H9 (cell line): ENCODE measurements around the gene GIT2. TPM values are rescaled to one million over a fixed set of nuclear protein-coding genes. Genes with fewer than 3 reads are reported as not detected.

Experiments
- DNase-seq: peaks from one replicate; pipeline ENCODE4 v3.0.0-alpha.2; 2017
- H2AFZ ChIP-seq: one replicate; pipeline ENCODE4 v1.6.1; 2013; ENCODE audit warnings: mild to moderate bottlenecking, low read length, control low read depth, moderate library complexity
- H2AK5ac ChIP-seq: 2 replicates; pipeline ENCODE4 v1.6.1; 2013; ENCODE audit warnings: low read length, control low read depth, mixed read lengths; ENCODE audit not compliant: insufficient read length
- H2BK120ac ChIP-seq: one replicate; pipeline ENCODE4 v1.6.1; 2013; ENCODE audit warnings: low read depth, mild to moderate bottlenecking, low read length, control low read depth, inconsistent platforms; ENCODE audit not compliant: poor library complexity, severe bottlenecking
- H2BK12ac ChIP-seq: 2 replicates; pipeline ENCODE4 v1.6.1; 2013; ENCODE audit warnings: low read length, control low read depth, mixed read lengths, low read depth; ENCODE audit not compliant: insufficient read length
- H2BK15ac ChIP-seq: 2 replicates; pipeline ENCODE4 v1.6.1; 2013; ENCODE audit warnings: low read depth, low read length, control low read depth
- H2BK20ac ChIP-seq: one replicate; pipeline ENCODE4 v1.6.1; 2013; ENCODE audit warnings: low read depth, mild to moderate bottlenecking, low read length, control low read depth, inconsistent platforms; ENCODE audit not compliant: poor library complexity, severe bottlenecking
- H2BK5ac ChIP-seq: 2 replicates; pipeline ENCODE4 v1.6.1; 2013; ENCODE audit warnings: low read length, control low read depth, mixed read lengths; ENCODE audit not compliant: insufficient read length
- H3K14ac ChIP-seq: 2 replicates; pipeline ENCODE4 v1.6.1; 2013; ENCODE audit warnings: low read length, control low read depth; ENCODE audit not compliant: insufficient read depth
- H3K18ac ChIP-seq: 2 replicates; pipeline ENCODE4 v1.6.1; 2013; ENCODE audit warnings: low read depth, mild to moderate bottlenecking, mixed read lengths, low read length, control low read depth; ENCODE audit not compliant: insufficient read length
- H3K23ac ChIP-seq: 2 replicates; pipeline ENCODE4 v1.6.1; 2013; ENCODE audit warnings: low read length, control low read depth, mixed read lengths, low read depth; ENCODE audit not compliant: insufficient read length
- H3K23me2 ChIP-seq: 2 replicates; pipeline ENCODE4 v1.6.1; 2013; ENCODE audit warnings: low read depth, mild to moderate bottlenecking, mixed read lengths, low read length, control low read depth; ENCODE audit not compliant: insufficient read length, poor library complexity, severe bottlenecking
- H3K27ac ChIP-seq: 2 replicates; pipeline ENCODE4 v1.5.1; 2013; ENCODE audit warnings: low read length, control low read depth, mixed read lengths, low read depth; ENCODE audit not compliant: insufficient read length
- H3K27me3 ChIP-seq: 2 replicates; pipeline ENCODE4 v1.6.1; 2013; ENCODE audit warnings: low read length, control low read depth, inconsistent platforms; ENCODE audit not compliant: insufficient read depth
- H3K4ac ChIP-seq: 2 replicates; pipeline ENCODE4 v1.6.1; 2013; ENCODE audit warnings: low read depth, mild to moderate bottlenecking, control low read depth, inconsistent platforms, low read length, moderate library complexity
- H3K4me1 ChIP-seq: 2 replicates; pipeline ENCODE4 v1.6.1; 2013; ENCODE audit warnings: low read length, control low read depth, inconsistent platforms; ENCODE audit not compliant: insufficient read depth
- H3K4me2 ChIP-seq: 2 replicates; pipeline ENCODE4 v1.6.1; 2013; ENCODE audit warnings: low read length, control low read depth, mixed read lengths; ENCODE audit not compliant: insufficient read length, insufficient read depth
- H3K56ac ChIP-seq: 2 replicates; pipeline ENCODE4 v1.6.1; 2013; ENCODE audit warnings: low read depth, mild to moderate bottlenecking, mixed read lengths, low read length, control low read depth; ENCODE audit not compliant: insufficient read length
- H3K79me1 ChIP-seq: 2 replicates; pipeline ENCODE4 v1.6.1; 2013; ENCODE audit warnings: low read depth, mild to moderate bottlenecking, moderate library complexity, low read length, control low read depth, inconsistent platforms; ENCODE audit not compliant: insufficient read depth, poor library complexity, severe bottlenecking
- H3K79me2 ChIP-seq: 2 replicates; pipeline ENCODE4 v1.6.1; 2013; ENCODE audit warnings: low read length, control low read depth, inconsistent platforms; ENCODE audit not compliant: insufficient read depth
- H3K9ac ChIP-seq: 2 replicates; pipeline ENCODE4 v1.6.1; 2013; ENCODE audit warnings: low read length, control low read depth, mixed read lengths; ENCODE audit not compliant: insufficient read length; ENCODE audit errors: extremely low read depth
- H3K9me3 ChIP-seq: one replicate; pipeline ENCODE4 v1.6.1; 2013; ENCODE audit warnings: low read depth, low read length, inconsistent platforms; ENCODE audit not compliant: control insufficient read depth
- H3T11ph ChIP-seq: one replicate; pipeline ENCODE4 v1.6.1; 2013; ENCODE audit warnings: mild to moderate bottlenecking, low read length, control low read depth, inconsistent platforms
- H4K20me1 ChIP-seq: one replicate; pipeline ENCODE4 v1.6.1; 2013; ENCODE audit not compliant: control insufficient read depth, insufficient read length, insufficient read depth
- H4K5ac ChIP-seq: 2 replicates; pipeline ENCODE4 v1.6.1; 2013; ENCODE audit warnings: low read depth, mild to moderate bottlenecking, mixed read lengths, low read length, control low read depth; ENCODE audit not compliant: insufficient read length
- H4K8ac ChIP-seq: replicated peaks from 2 replicates; pipeline ENCODE4 v1.6.1; 2013; ENCODE audit warnings: low read length, control low read depth, mixed read lengths, low read depth; ENCODE audit not compliant: insufficient read length
- H4K91ac ChIP-seq: 2 replicates; pipeline ENCODE4 v1.6.1; 2013; ENCODE audit warnings: low read depth, mild to moderate bottlenecking, moderate library complexity, mixed read lengths, low read length, control low read depth; ENCODE audit not compliant: insufficient read length
- H3K27ac Mint-ChIP-seq, 3 experiments: 2 replicates in 2 of 3; 3 replicates in 1 of 3; pipeline ENCODE4 v1.8.0; 2020 to 2021; ENCODE audit warnings: mixed read lengths in 3 of 3, mild to moderate bottlenecking in 1 of 3, moderate library complexity in 1 of 3
- H3K27me3 Mint-ChIP-seq: 2 replicates; pipeline ENCODE4 v1.8.0; 2021; ENCODE audit warnings: low read depth, mild to moderate bottlenecking, moderate library complexity, mixed read lengths
- H3K36me3 Mint-ChIP-seq, 3 experiments: 2 replicates in 2 of 3; 3 replicates in 1 of 3; pipeline ENCODE4 v1.8.0; 2020 to 2021; ENCODE audit warnings: low read depth in 3 of 3, mixed read lengths in 3 of 3; ENCODE audit not compliant: insufficient read depth in 1 of 3
- H3K4me1 Mint-ChIP-seq, 2 experiments: 2 replicates each; pipeline ENCODE4 v1.8.0; 2020; ENCODE audit warnings: mixed read lengths in 2 of 2
- H3K4me3 Mint-ChIP-seq, 2 experiments: 2 replicates in 1 of 2; 3 replicates in 1 of 2; pipeline ENCODE4 v1.8.0; 2020 to 2021; ENCODE audit warnings: mild to moderate bottlenecking in 2 of 2, mixed read lengths in 2 of 2, moderate library complexity in 1 of 2
- H3K9me3 Mint-ChIP-seq, 2 experiments: 2 replicates in 1 of 2; 3 replicates in 1 of 2; pipeline ENCODE4 v1.8.0; 2020; ENCODE audit warnings: mild to moderate bottlenecking in 2 of 2, mixed read lengths in 2 of 2, moderate library complexity in 1 of 2
- CTCF ChIP-seq: fragments of 200-600 bp; sonication (generic); conservative IDR thresholded peaks from 3 replicates; pipeline ENCODE4 v1.8.0; 2021; ENCODE audit warnings: antibody characterized with exemption, mild to moderate bottlenecking
- WGBS: extraction: QIAGEN DNeasy Blood & Tissue Kit; methylation state at CpG from one replicate; pipeline ENCODE4 v1.1.7; 2013; ENCODE audit warnings: missing lambda C conversion rate, low lambda C conversion rate, mixed read lengths; ENCODE audit not compliant: insufficient read length; ENCODE audit errors: extremely low coverage; 5-methylcytosine and 5-hydroxymethylcytosine counted together
- total RNA-seq: library from RNA; stranded (reverse); gene quantifications from 2 replicates; pipeline ENCODE4 v1.2.1, GENCODE V29; 2021

GIT2 gene
- total RNA-seq, 1 experiment from 2014 or later = 27.0 TPM

GRCh38 chr12:109912855-109913321 is 83.3 kb downstream of the GIT2 start:
- no peak overlapping the region for H3K18ac ChIP-seq
- no peak overlapping the region for H2AK5ac ChIP-seq
- no peaks in the 10 kb centered on the region for H3K79me1 ChIP-seq
- no peak overlapping the region for H4K91ac ChIP-seq
- Mint-ChIP-seq H3K27ac (no peak overlapping the region), H3K4me3 (no peak overlapping the region), H3K27me3 (peaks cover 4% of the 10 kb centered on the region), H3K36me3 (peaks cover 4 to 77% (median 25%) of the 10 kb centered on the region in 3 experiments), H3K9me3 (no peaks in the 10 kb centered on the region), H3K4me1 (0 out of 4 replicates have a peak, but pooled peaks cover 3 to 4% of the 10 kb centered on the region in 2 experiments)
- no peaks in the 10 kb centered on the region for H3K4me1 ChIP-seq
- H2BK20ac ChIP-seq = no peak overlapping the region
- no peak overlapping the region for H4K5ac ChIP-seq
- no peak overlapping the region for H3K4ac ChIP-seq
- no peak overlapping the region for H2AFZ ChIP-seq
- no peak overlapping the region for H2BK12ac ChIP-seq
- no peak overlapping the region for H4K8ac ChIP-seq
- no peaks in the 10 kb centered on the region for H4K20me1 ChIP-seq
- H3K14ac ChIP-seq = no peak overlapping the region
- no peak overlapping the region for H3K23ac ChIP-seq
- no peak overlapping the region for H3K9ac ChIP-seq
- no peak overlapping the region for H2BK120ac ChIP-seq
- no peak overlapping the region for H2BK5ac ChIP-seq
- no peak overlapping the region for H3K4me2 ChIP-seq
- no peak overlapping the region for H2BK15ac ChIP-seq
- no peaks in the 10 kb centered on the region for H3K27me3 ChIP-seq
- no peaks in the 10 kb centered on the region for H3K79me2 ChIP-seq
- TF ChIP-seq CTCF = no peak
- no CpG with 5 or more reads among the region's 12 CpGs for WGBS
- H3T11ph ChIP-seq = no peak overlapping the region
- no peak for DNase-seq
- no peaks in the 10 kb centered on the region for H3K9me3 ChIP-seq
- no peaks in the 10 kb centered on the region for H3K23me2 ChIP-seq
- no peak overlapping the region for H3K56ac ChIP-seq
- H3K27ac ChIP-seq = no peak overlapping the region
